ENCODE results near the gene CD180.

The CD180 gene

GRCh38 chr5:67222243-67223025 is 25.8 kb upstream of the CD180 start:
- H3K4me3 ChIP-seq (ENCODE audit: low read length): no peak overlapping the region
- TF ChIP-seq ZNF274 (IDR thresholded peaks at IDR 0.05; ENCODE audit: low read depth, low read length): no peak

GRCh38 chr5:67221487-67222242 is 25.1 kb upstream of the CD180 start:
- TF ChIP-seq ZNF274 (IDR thresholded peaks at IDR 0.05; ENCODE audit: low read depth, low read length): no peak
- H3K4me3 ChIP-seq (ENCODE audit: low read length): no peak overlapping the region; the same call in 1 of the 2 replicates

DNA sequence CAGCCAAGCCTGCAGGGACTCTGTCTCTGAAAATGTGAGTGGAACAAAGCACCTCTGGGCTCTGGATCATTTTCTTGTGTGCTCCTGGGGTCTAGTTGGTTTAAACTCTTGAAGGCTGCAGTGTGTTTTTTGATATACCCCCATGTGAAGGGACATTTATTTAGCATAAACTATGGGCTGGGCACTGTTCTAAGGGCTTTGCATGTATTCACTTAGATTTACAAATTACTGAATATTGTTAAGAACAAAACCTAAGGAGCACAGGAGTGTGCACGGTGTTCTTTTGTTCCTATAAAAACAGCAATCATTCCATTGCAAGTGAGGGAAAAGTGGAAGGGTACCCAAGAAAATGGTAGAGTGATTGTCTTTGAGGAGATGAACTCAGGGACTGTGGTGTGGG is 20.0 kb upstream of the CD180 start:
- H3K4me3 ChIP-seq (ENCODE audit: low read length): no peak overlapping the region; the same call in 1 of the 2 replicates
- no peak for TF ChIP-seq ZNF274 (IDR thresholded peaks at IDR 0.05; ENCODE audit: low read depth, low read length)

DNA sequence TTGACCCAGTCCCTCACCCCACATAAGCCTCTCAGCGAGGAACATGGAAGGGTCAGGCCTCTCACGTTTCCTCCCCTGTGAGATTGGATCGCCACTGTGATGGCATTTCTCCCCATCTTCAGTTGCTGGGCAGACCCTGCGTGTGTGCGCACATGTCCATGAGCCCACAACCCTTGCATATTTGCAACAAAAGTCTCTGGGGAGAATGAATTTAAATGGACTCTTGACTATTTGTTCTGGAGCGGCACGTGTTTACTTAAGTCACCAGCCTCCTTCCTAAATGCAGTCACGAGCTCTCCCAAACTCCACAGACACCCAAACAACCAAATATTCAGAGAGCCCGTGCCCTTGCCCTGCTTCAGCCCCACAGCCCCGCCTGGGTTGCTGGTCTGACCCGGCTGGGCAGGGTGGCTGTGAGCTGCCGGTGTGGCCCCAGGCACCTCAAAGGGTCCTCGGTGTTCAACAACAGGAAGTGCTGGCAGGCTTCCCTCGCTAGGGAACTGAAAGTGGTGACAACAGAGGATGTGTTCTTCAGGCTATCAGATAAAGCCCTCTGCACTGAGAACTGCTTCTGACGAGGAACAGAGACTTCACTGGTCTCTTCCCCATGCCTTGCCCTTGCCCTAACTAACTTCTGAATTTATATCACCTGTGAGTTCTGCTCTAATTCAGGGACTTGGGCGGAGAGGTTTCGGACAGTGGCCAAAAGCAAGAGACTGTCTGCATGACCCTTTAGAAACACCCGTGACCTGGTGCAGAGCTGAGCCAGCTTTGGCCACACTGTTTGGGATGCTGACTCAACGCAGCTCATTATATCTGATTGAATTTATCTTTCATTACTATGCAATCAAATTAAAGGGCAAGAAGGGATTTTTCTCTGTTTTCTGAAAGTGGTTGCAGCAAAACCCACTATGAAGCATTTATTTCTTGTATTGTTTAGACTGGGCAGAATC is 19.2 kb upstream of the CD180 start:
- TF ChIP-seq ZNF274 (IDR thresholded peaks at IDR 0.05; ENCODE audit: low read depth, low read length): no peak
- H3K4me3 ChIP-seq (ENCODE audit: low read length): no peak overlapping the region; the same call in 1 of the 2 replicates

DNA sequence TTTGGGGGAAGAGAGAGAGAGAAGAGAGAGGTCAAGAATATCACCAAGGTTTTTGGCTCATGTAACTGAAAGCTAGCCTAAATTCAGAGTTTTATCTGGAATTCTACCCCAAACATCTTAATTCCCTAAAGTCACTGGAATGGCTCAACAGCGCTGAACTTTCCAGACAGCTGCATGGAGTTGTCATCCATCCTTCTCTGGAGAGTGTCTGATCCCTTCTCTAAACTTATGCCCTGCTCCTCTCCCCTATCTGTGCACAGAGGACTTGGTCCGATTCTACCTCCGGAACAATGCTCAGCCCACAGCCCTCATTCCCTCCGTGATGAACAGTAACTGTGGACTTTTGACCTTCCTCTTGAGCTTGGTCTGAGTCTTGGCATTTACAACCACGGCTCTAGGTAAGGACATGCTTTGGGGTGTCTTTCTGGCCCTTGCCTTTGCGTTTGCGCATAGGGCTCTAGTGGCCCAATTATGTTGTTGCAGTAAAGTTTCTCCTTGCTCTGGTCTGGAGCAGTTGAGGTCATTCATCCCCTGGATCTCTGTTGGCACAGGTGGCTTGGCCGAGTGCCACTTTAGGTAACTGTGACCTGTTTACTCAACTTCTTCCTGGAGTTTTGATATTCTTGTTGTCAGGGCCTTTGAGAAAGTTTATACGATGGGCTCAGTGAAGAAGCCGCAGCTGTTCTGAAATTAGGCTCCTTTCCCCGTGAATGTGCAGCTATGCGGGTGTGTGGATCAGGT is 18.3 kb upstream of the CD180 start:
- TF ChIP-seq ZNF274 (IDR thresholded peaks at IDR 0.05; ENCODE audit: low read depth, low read length): no peak
- no peak overlapping the region for H3K4me3 ChIP-seq (ENCODE audit: low read length)

- TF ChIP-seq ZNF274 (IDR thresholded peaks at IDR 0.05; ENCODE audit: low read depth, low read length): no peak
- H3K4me3 ChIP-seq (ENCODE audit: low read length): no peak overlapping the region
These were observed 17.4 kb upstream of the CD180 start for GRCh38 chr5:67214036-67214435.

- no peak for TF ChIP-seq ZNF274 (IDR thresholded peaks at IDR 0.05; ENCODE audit: low read depth, low read length)
- no peak overlapping the region for H3K4me3 ChIP-seq (ENCODE audit: low read length)
These were observed 15.3 kb upstream of the CD180 start for GRCh38 chr5:67211926-67212325.

GRCh38 chr5:67209141-67209771 is 12.7 kb upstream of the CD180 start:
- H3K4me3 ChIP-seq (ENCODE audit: low read length): no peak overlapping the region
- no peak for TF ChIP-seq ZNF274 (IDR thresholded peaks at IDR 0.05; ENCODE audit: low read depth, low read length)

DNA sequence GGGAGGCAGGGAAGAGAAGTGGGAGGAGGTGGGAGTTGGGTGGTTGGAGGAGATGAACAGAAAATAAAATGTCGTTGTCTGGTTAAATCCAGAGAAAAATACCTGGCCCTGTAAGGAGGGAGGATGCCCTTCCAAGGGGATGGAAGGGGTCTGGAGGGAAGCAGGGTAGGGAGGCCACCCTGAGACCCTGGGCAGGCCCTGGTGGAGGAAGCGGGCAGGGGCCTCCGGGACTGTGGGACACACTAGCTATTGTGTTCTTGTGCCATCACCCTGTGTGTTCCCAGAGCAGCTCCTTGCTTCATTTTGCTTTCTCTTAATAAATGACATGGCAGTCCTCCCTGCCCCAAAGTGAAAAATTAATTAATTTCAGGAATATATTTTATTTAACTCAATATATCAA is 11.8 kb upstream of the CD180 start:
- no peak overlapping the region for H3K4me3 ChIP-seq (ENCODE audit: low read length)
- TF ChIP-seq ZNF274 (IDR thresholded peaks at IDR 0.05; ENCODE audit: low read depth, low read length): no peak

DNA sequence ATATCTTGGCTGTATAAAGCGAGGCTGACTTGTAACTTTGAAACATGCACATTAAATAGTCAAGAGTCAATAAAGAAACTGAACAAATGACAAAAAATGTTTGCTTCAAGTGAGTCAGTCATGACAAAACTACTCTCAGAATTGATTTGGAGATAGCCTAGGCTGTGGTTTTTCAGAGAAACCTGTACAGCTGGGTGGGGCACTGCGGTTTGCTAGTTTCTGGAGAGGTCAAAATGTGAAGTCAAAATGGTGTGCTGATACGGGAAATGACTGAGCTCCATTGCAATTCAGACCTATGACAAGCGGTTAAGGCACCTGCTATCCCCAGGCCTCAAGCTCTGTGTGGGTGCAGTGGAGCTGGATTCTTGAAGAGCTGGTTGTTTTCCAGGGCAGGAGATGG is 10.3 kb upstream of the CD180 start:
- no peak overlapping the region for H3K4me3 ChIP-seq (ENCODE audit: low read length)
- no peak for TF ChIP-seq ZNF274 (IDR thresholded peaks at IDR 0.05; ENCODE audit: low read depth, low read length)

- H3K4me3 ChIP-seq (ENCODE audit: low read length): no peak overlapping the region; the same call in 1 of the 2 replicates
- no peak for TF ChIP-seq ZNF274 (IDR thresholded peaks at IDR 0.05; ENCODE audit: low read depth, low read length)
These were observed 9.9 kb upstream of the CD180 start for GRCh38 chr5:67206461-67206860.

GRCh38 chr5:67205981-67206380 is 9.4 kb upstream of the CD180 start:
- no peak overlapping the region; the same call in 1 of the 2 replicates for H3K4me3 ChIP-seq (ENCODE audit: low read length)
- no peak for TF ChIP-seq ZNF274 (IDR thresholded peaks at IDR 0.05; ENCODE audit: low read depth, low read length)

DNA sequence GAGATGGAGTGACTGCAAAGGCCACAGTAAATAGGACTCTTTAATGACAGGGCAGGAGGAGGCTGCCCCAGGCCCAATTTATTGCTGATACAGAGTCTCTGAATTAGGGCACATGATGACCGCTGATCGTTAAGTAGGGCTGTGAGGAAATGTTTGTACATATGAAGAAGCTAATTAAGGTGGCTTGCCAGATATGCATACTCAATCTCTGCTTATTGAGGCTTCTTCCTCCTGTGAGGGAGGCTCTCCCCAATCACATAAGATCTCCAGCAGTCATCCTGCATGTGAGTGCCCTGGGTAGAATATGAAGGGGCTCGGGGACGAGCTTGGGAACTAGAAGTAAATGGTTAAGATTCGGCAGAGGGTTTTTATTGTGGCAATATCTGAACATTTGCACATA is 8.2 kb upstream of the CD180 start:
- no peak overlapping the region for H3K4me3 ChIP-seq (ENCODE audit: low read length)
- TF ChIP-seq ZNF274 (IDR thresholded peaks at IDR 0.05; ENCODE audit: low read depth, low read length): no peak
